ES-I3 (cell line): ENCODE results near the gene ATP2C1.
"Not testable (repeated sequence)": the region's sequence is repeated elsewhere in the genome, so short reads cannot be mapped to it uniquely, and the experiment has no call there.

Source experiments
- H3K36me3 ChIP-seq: 2 replicates; pipeline ENCODE4 v1.6.1; 2013; ENCODE audit warnings: mild to moderate bottlenecking, low read length, control low read depth, moderate library complexity; ENCODE audit not compliant: insufficient read depth
- H3K4me1 ChIP-seq: 2 replicates; pipeline ENCODE4 v1.6.1; 2013; ENCODE audit warnings: mild to moderate bottlenecking, control low read depth, low read length; ENCODE audit not compliant: insufficient read depth
- H3K9ac ChIP-seq: 2 replicates; pipeline ENCODE4 v1.6.1; 2013; ENCODE audit warnings: low read depth, mild to moderate bottlenecking, low read length, moderate library complexity
- H3K9me3 ChIP-seq: 2 replicates; pipeline ENCODE4 v1.6.1; 2013; ENCODE audit warnings: mild to moderate bottlenecking, low read length, moderate library complexity; ENCODE audit not compliant: control insufficient read depth, insufficient read depth

ATP2C1 gene

DNA sequence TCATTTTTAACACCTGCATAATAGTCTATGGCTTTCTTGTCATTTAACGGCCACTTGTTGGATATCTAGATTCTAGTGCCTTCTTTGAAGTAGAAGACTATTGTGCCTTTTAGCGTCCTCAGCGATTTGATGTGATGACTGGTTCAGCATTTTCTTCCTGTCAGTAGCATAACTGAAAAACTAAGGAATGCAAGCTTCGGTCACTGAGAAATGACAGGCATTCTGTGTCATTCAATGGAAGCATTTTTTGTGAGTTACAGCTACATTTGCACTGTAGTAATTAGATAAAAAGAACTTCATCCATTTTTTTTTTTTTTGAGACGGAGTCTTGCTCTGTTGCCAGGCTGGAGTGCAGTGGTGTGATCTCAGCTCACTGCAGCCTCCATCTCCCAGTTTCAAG is 143.1 kb downstream of the ATP2C1 start:
- Histone ChIP-seq H3K9ac (no peak overlapping the region), H3K9me3 (no peaks in the 10 kb centered on the region), H3K4me1 (0 out of 2 replicates have a peak, but pooled peaks cover 6% of the 10 kb centered on the region), H3K36me3 (no peaks in the 10 kb centered on the region)

- Histone ChIP-seq H3K9me3 (no peaks in the 10 kb centered on the region), H3K36me3 (no peaks in the 10 kb centered on the region), H3K4me1 (peaks cover 6% of the 10 kb centered on the region; the same call in 1 of the 2 replicates), H3K9ac (no peak overlapping the region)
These were observed 144.4 kb downstream of the ATP2C1 start for GRCh38 chr3:131038326-131038725.

- not testable (repeated sequence) for H3K9me3 ChIP-seq, H3K36me3 ChIP-seq, H3K9ac ChIP-seq, H3K4me1 ChIP-seq
These were observed 148.5 kb downstream of the ATP2C1 start for GRCh38 chr3:131042271-131042985.

- Histone ChIP-seq H3K36me3 (no peaks in the 10 kb centered on the region), H3K4me1 (no peaks in the 10 kb centered on the region; the same call in 1 of the 2 replicates), H3K9ac (peak overlapping the region; percentile 1; the same call in 1 of the 2 replicates), H3K9me3 (no peaks in the 10 kb centered on the region)
These were observed 153.7 kb downstream of the ATP2C1 start for GRCh38 chr3:131047582-131047981.

DNA sequence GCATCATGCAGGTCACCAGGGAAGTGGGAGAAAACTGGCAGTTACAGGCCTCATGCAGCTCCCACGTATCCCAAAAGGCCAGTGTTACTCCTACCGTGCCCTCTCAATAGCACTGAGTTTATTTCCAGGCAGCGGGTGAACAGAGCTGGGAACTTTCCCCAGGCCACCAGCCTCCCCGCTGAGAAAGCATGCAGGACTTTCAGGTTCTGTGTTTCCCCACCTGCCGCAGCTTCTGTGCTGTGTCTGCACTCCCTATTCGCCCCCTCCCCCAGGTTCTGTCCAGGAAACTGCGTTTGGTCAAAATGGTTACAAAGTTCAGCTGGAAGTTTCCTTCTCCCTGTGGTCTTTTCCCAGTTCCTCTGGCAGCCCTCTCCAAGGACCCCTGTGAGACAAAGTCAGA is 154.1 kb downstream of the ATP2C1 start:
- H3K36me3 ChIP-seq = no peaks in the 10 kb centered on the region
- H3K9ac ChIP-seq = peak overlapping the region; percentile 1; the same call in 1 of the 2 replicates
- H3K9me3 ChIP-seq = no peaks in the 10 kb centered on the region

GRCh38 chr3:131050001-131050400 is 156.1 kb downstream of the ATP2C1 start:
- no peaks in the 10 kb centered on the region for H3K4me1 ChIP-seq

More for the DNA sequence above, 154.1 kb downstream of the ATP2C1 start:
- no peaks in the 10 kb centered on the region for H3K4me1 ChIP-seq

GRCh38 chr3:131053043-131053859 is 159.4 kb downstream of the ATP2C1 start:
- Histone ChIP-seq H3K9me3 (no peaks in the 10 kb centered on the region), H3K4me1 (no peaks in the 10 kb centered on the region), H3K9ac (no peak overlapping the region), H3K36me3 (no peaks in the 10 kb centered on the region)

More at GRCh38 chr3:131050001-131050400, 156.1 kb downstream of the ATP2C1 start:
- no peaks in the 10 kb centered on the region for H3K36me3 ChIP-seq
- no peak overlapping the region for H3K9ac ChIP-seq
- H3K9me3 ChIP-seq = no peaks in the 10 kb centered on the region
